GM21526 (cell line): Measurements from ENCODE around the gene PRAMEF12.
"Not testable (repeated sequence)": the region's sequence is repeated elsewhere in the genome, so short reads cannot be mapped to it uniquely, and the experiment has no call there.

Experiments
- ATAC-seq: cut with Tn5 transposase; IDR thresholded peaks from one replicate; pipeline ENCODE4 v1.9.1; 2021; ENCODE audit warnings: moderate library complexity; ENCODE audit not compliant: unreplicated experiment, low FRiP score

PRAMEF12 gene

GRCh38 chr1:12769976-12770505 is 3.5 kb upstream of the PRAMEF12 start:
- ATAC-seq, result no peak

GRCh38 chr1:12770620-12771019 is 2.9 kb upstream of the PRAMEF12 start:
- ATAC-seq, result no peak

- ATAC-seq, result no peak
Measured at GRCh38 chr1:12771186-12771585, 2.4 kb upstream of the PRAMEF12 start.

GRCh38 chr1:12772520-12772919 is 1.0 kb upstream of the PRAMEF12 start:
- ATAC-seq, result no peak

- no peak for ATAC-seq
Measured at GRCh38 chr1:12774801-12775345, 1.3 kb downstream of the PRAMEF12 start.

GRCh38 chr1:12775443-12775842 is 1.9 kb downstream of the PRAMEF12 start:
- ATAC-seq, result no peak

- no peak for ATAC-seq
Measured at GRCh38 chr1:12776801-12777557, 3.4 kb downstream of the PRAMEF12 start.

- no peak for ATAC-seq
Measured at GRCh38 chr1:12778061-12778460, 4.5 kb downstream of the PRAMEF12 start.

- ATAC-seq, result no peak
Measured at GRCh38 chr1:12778907-12779306, 5.4 kb downstream of the PRAMEF12 start.

GRCh38 chr1:12781488-12781887 is 8.0 kb downstream of the PRAMEF12 start:
- ATAC-seq, result not testable (repeated sequence)

GRCh38 chr1:12783783-12784182 is 10.2 kb downstream of the PRAMEF12 start:
- ATAC-seq, result not testable (repeated sequence)

- not testable (repeated sequence) for ATAC-seq
Measured at GRCh38 chr1:12784729-12785128, 11.2 kb downstream of the PRAMEF12 start.

GRCh38 chr1:12791097-12791496 is 17.6 kb downstream of the PRAMEF12 start, which contains the start of gene PRAMEF1:
Gene PRAMEF1 (plus strand): TSS chr1:12791397. CDS start chr1:12793228, 1,831 bp downstream.
- not testable (repeated sequence) for ATAC-seq

- ATAC-seq, result no peak
Measured at GRCh38 chr1:12798911-12799310, 25.4 kb downstream of the PRAMEF12 start.

GRCh38 chr1:12799730-12800129 is 26.2 kb downstream of the PRAMEF12 start:
- ATAC-seq, result no peak

GRCh38 chr1:12809933-12810332 is 36.4 kb downstream of the PRAMEF12 start:
- no peak for ATAC-seq

GRCh38 chr1:12810691-12811408 is 37.3 kb downstream of the PRAMEF12 start:
- ATAC-seq, result no peak

- ATAC-seq, result no peak
Measured at GRCh38 chr1:12811409-12811784, 37.9 kb downstream of the PRAMEF12 start.

- not testable (repeated sequence) for ATAC-seq
Measured at GRCh38 chr1:12819061-12819460, 45.5 kb downstream of the PRAMEF12 start.
